NB4 (cell line): Measurements from ENCODE around the gene BICDL1.

Source experiments
- CTCF ChIP-seq: IDR thresholded peaks from one replicate; pipeline ENCODE4 v1.5.1; 2012; ENCODE audit warnings: low read depth, low read length
- MYC ChIP-seq: IDR thresholded peaks from 2 replicates; pipeline ENCODE4 v1.6.1; 2011; ENCODE audit warnings: low read depth, low read length
- POLR2A ChIP-seq: IDR thresholded peaks from 2 replicates; pipeline ENCODE4 v1.6.1; 2011; ENCODE audit warnings: mild to moderate bottlenecking; ENCODE audit not compliant: insufficient read length; ENCODE audit errors: extremely low read depth
- TF ChIP-seq, protein P1 (sequence below): IDR thresholded peaks from 2 replicates; pipeline ENCODE4 v1.6.1; 2011; ENCODE audit warnings: low read depth, low read length

DNA sequence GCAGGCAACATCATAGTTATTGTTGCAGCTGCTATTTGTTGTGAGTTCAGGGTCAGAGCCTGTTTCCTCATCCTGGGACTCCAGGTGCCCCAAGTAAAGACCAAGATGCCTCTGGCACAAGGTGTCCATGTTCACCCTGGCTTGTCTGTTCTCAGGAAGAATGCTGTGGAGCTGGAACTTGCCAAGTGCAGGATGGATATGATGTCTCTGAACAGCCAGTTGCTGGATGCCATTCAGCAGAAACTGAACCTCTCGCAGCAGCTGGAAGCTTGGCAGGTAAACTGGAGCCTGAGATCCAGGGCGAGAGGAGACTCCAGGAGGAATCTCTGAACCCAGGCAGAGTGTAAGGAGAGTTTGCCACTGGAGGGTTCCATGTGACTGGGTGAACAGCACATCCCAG, 100.8 kb downstream of the BICDL1 start:
- TF ChIP-seq CTCF = no peak
- no peak for TF ChIP-seq POLR2A
- TF ChIP-seq, protein P1, sequence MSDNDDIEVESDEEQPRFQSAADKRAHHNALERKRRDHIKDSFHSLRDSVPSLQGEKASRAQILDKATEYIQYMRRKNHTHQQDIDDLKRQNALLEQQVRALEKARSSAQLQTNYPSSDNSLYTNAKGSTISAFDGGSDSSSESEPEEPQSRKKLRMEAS = no peak
- TF ChIP-seq MYC = no peak
